GM21381 (cell line): Measurements from ENCODE around the gene FAM83E.
"Not testable (repeated sequence)": the region's sequence is repeated elsewhere in the genome, so short reads cannot be mapped to it uniquely, and the experiment has no call there.

Source experiments
- ATAC-seq: cut with Tn5 transposase; IDR thresholded peaks from one replicate; pipeline ENCODE4 v1.9.1; 2021; ENCODE audit warnings: mild to moderate bottlenecking, moderate library complexity; ENCODE audit not compliant: unreplicated experiment

The FAM83E gene

DNA sequence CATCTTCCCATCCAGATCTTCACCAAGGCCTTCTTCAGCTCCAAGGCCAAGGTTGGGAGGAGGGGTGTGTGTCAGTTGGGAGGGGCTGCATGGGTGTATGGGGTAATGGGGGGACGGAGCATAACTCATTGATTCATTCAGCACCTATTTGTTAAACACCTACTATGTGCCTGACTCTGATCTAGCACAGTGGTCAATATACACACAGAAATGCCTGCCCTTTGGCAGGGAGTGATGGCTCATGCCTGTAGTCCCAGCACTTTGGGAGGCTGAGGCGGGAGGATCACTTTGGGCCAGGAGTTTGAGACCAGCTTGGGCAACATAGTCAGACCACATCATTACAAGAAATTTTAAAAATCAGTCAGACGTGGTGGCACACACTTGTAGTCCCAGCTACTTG lies 27.5 kb downstream of the FAM83E start:
- ATAC-seq, result no peak

GRCh38 chr19:48582168-48582567 lies 32.7 kb downstream of the FAM83E start:
- no peak for ATAC-seq

DNA sequence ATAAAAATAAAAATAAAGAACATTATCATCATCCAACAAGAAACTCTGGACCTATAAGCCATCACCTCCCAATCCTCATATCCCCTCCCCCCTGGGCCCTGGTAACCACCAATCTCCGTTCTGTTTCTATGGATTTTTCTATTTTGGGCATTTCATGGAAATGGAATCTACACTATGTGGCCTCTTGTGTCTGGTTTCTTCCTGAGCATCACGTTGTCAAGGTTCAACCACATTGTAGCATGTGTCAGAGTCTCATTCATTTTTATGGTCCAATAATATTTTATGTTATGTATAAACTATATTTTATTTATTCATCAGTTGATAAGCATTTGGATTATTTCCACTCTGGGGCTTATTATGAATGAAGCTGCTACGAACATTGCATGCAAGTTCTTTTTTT lies 36.0 kb downstream of the FAM83E start:
- ATAC-seq, result no peak

DNA sequence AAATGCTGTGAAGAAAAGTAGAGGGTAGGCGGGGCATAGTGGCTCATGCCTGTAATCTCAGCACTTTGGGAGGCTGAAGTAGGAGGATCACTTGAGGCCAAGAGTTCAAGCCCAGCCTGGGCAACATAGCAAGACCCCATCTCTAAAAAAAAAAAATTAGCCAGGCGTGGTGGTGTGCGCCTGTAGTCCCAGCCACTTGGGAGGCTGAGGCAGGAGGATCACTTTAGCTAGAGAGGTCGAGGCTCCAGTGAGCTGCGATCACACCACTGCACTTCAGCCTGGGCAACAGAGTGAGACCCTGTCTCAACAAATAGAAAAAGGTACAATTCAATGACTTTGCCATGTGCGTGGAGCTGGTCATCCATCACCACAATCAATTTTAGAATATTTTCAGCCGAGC lies 37.0 kb downstream of the FAM83E start:
- ATAC-seq, result not testable (repeated sequence)

DNA sequence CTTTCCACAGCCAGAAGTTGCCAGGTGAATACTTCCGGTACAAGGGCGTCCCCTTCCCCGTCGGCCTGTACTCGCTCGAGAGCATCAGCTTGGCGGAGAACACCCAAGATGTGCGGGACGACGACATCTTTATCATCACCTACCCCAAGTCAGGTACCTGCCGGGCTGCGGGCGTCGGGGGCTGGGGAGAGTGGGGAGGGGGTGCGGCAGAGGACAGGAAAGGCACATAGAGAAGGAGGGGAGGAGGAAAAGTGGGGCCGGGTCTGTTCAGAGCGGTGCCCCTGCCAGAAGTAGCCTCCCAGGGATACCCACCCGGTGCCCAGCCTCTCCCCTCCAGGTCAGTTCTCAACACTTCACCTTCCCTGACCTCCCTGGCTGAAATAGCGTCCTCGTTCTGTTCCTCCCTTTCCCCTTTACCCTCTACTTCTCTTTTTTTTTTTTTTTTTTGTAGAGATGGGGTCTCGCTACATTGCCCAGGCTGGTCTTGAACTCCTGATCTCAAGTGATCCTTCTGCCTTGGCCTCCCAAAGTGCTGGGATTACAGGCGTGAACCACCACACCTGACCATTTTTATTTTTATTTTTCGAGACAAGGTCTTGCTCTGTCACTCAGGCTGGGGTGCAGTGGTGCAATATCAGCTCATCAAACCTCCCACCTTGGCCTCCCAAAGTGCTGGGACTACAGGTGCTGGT lies 38.8 kb downstream of the FAM83E start:
- no peak for ATAC-seq

- no peak for ATAC-seq
Measured at GRCh38 chr19:48573163-48573505, 41.7 kb downstream of the FAM83E start.

DNA sequence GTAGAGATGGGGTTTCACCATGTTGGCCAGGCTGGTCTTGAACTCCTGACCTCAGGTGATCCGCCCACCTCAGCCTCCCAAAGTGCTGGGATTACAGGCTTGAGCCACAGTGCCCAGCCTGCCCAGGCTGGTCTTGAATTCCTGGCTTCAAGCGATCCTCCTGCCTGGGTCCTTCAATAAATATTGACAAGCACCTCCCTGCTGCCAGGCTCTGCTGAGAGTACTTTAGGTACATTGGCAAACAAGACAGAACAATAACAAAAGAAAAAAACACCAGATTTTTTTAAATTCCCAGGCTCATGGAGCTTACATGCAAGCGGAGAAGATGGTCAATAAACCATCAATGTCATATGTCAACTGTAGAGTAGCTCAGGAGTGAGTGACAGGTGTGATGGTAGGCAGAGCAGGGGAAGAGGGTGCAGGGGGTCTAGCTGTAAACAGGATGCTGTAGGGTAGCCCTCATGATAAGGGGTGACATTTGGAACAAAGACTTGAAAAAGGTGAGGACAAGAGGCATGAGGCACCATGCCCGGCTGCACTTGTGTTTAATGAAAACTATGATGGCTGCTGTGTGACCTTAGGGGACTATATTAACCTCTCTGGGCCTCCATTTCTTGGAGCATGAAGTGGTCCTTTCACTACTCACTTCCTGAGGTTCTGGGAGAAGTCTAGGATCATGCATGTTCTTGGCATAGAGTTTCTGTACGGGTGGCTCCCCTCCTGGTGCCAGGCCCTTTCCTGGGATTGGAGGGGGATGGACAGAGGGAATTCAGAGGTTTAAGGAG lies 43.3 kb downstream of the FAM83E start:
- no peak for ATAC-seq

- ATAC-seq, result no peak
Measured at GRCh38 chr19:48569814-48570213, 45.1 kb downstream of the FAM83E start.

- ATAC-seq, result no peak
Measured at GRCh38 chr19:48568345-48568886, 46.5 kb downstream of the FAM83E start.

GRCh38 chr19:48565090-48565489 lies 49.8 kb downstream of the FAM83E start:
- no peak for ATAC-seq
